Ascending aorta (tissue), 2 donors: ENCODE results near the gene ADAMTS14. TPM values are rescaled to one million over a fixed set of nuclear protein-coding genes. Genes with fewer than 3 reads are reported as not detected.

Experiments used
- DNase-seq, 2 donors: peaks; one replicate each; pipeline ENCODE4 v3.0.0-alpha.2; 2019; ENCODE audit warnings: low spot score in 2 of 2
- H3K27ac ChIP-seq, 2 donors: fragments of 200-600 bp; sonication (generic); one replicate each; pipeline ENCODE4 v1.5.1; 2016 to 2017; ENCODE audit warnings: mild to moderate bottlenecking in 1 of 2
- H3K27me3 ChIP-seq: fragments of 200-600 bp; sonication (generic); one replicate; pipeline ENCODE4 v1.5.1; 2017
- H3K36me3 ChIP-seq, 2 donors: fragments of 200-600 bp; sonication (generic); one replicate each; pipeline ENCODE4 v1.5.1; 2016
- H3K4me1 ChIP-seq, 2 donors: fragments of 200-600 bp; sonication (generic); one replicate each; pipeline ENCODE4 v1.5.1; 2016 to 2017; ENCODE audit warnings: mild to moderate bottlenecking in 1 of 2
- H3K4me3 ChIP-seq, 2 donors: fragments of 200-600 bp; sonication (generic); one replicate each; pipeline ENCODE4 v1.5.1; 2016 to 2017; ENCODE audit warnings: mild to moderate bottlenecking in 1 of 2
- H3K9me3 ChIP-seq, 2 donors: fragments of 200-600 bp; sonication (generic); one replicate each; pipeline ENCODE4 v1.5.1; 2016
- intact Hi-C: fragments of 100-400 bp; cut with DNase I; formaldehyde crosslinking; loops from one replicate; pipeline ENCODE4 v1.15.1; 2023
- total RNA-seq: library from RNA; depleted of rRNA; stranded (reverse); fragments of >200 nt; gene quantifications from one replicate; pipeline ENCODE4 v1.1.0, GENCODE V29; 2016
- TF ChIP-seq, protein P1 (sequence below), 3 experiments: fragments of 200-600 bp in 2 of 3; fragments of 450-650 bp in 1 of 3; sonication (generic) in 2 of 3; IDR thresholded peaks; one replicate each; pipeline ENCODE4 v1.5.1; 2016 to 2019; ENCODE audit warnings: antibody characterized with exemption in 3 of 3, mild to moderate bottlenecking in 1 of 3, moderate library complexity in 1 of 3

ADAMTS14 gene
- total RNA-seq, 1 donor from 2014 or later = 0.32 TPM

GRCh38 chr10:70685455-70685911 is 13.2 kb downstream of the ADAMTS14 start:
- H3K4me3 ChIP-seq = no peak overlapping the region
- no peaks in the 10 kb centered on the region for H3K27me3 ChIP-seq
- H3K9me3 ChIP-seq = no peaks in the 10 kb centered on the region
- no peaks in the 10 kb centered on the region for H3K4me1 ChIP-seq
- no peaks in the 10 kb centered on the region for H3K36me3 ChIP-seq
- DNase-seq = no peak
- no peak overlapping the region for H3K27ac ChIP-seq
- intact Hi-C loops = no loop called here
- TF ChIP-seq, protein P1, sequence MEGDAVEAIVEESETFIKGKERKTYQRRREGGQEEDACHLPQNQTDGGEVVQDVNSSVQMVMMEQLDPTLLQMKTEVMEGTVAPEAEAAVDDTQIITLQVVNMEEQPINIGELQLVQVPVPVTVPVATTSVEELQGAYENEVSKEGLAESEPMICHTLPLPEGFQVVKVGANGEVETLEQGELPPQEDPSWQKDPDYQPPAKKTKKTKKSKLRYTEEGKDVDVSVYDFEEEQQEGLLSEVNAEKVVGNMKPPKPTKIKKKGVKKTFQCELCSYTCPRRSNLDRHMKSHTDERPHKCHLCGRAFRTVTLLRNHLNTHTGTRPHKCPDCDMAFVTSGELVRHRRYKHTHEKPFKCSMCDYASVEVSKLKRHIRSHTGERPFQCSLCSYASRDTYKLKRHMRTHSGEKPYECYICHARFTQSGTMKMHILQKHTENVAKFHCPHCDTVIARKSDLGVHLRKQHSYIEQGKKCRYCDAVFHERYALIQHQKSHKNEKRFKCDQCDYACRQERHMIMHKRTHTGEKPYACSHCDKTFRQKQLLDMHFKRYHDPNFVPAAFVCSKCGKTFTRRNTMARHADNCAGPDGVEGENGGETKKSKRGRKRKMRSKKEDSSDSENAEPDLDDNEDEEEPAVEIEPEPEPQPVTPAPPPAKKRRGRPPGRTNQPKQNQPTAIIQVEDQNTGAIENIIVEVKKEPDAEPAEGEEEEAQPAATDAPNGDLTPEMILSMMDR (IDR thresholded peaks at IDR 0.05) = no peak

DNA sequence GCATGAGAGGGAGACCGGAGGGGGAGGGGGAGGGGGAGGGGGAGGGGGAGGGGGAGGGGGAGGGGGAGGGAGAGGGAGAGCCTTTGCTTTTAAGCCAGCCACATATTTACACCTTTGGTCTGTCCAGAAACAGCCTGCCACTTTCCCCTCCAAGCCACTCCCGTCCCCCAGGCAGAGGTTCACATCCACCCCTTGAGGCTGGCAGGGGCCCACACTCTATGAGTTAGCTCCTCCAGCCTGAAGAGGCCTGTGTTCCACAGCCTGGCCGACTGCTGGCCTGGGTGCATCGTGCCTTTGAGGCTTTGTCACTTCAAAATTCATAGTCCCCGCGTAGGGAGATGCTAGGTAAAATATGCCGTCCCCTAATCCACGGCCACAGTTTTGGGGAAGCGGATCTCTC is 16.5 kb downstream of the ADAMTS14 start:
- Histone ChIP-seq H3K27me3 (no peaks in the 10 kb centered on the region), H3K4me3 (no peak overlapping the region), H3K27ac (no peak overlapping the region), H3K4me1 (no peaks in the 10 kb centered on the region), H3K36me3 (no peaks in the 10 kb centered on the region), H3K9me3 (no peaks in the 10 kb centered on the region)
- intact Hi-C loops = no loop called here
- TF ChIP-seq, protein P1 (IDR thresholded peaks at IDR 0.05) = no peak
- DNase-seq = no peak

- TF ChIP-seq, protein P1 (IDR thresholded peaks at IDR 0.05) = no peak
- Histone ChIP-seq H3K9me3 (no peaks in the 10 kb centered on the region), H3K4me3 (no peak overlapping the region), H3K27ac (no peak overlapping the region), H3K4me1 (no peaks in the 10 kb centered on the region), H3K36me3 (no peaks in the 10 kb centered on the region), H3K27me3 (no peaks in the 10 kb centered on the region)
- DNase-seq = no peak
- intact Hi-C loops = no loop called here
Measured at GRCh38 chr10:70689661-70690060, 17.4 kb downstream of the ADAMTS14 start.

- Histone ChIP-seq H3K27ac (no peak overlapping the region), H3K36me3 (no peaks in the 10 kb centered on the region), H3K9me3 (no peaks in the 10 kb centered on the region), H3K4me3 (no peak overlapping the region), H3K4me1 (no peaks in the 10 kb centered on the region), H3K27me3 (no peaks in the 10 kb centered on the region)
- DNase-seq = no peak
- intact Hi-C loops = no loop called here
- TF ChIP-seq, protein P1 (IDR thresholded peaks at IDR 0.05) = no peak
Measured at GRCh38 chr10:70690589-70690988, 18.3 kb downstream of the ADAMTS14 start.

DNA sequence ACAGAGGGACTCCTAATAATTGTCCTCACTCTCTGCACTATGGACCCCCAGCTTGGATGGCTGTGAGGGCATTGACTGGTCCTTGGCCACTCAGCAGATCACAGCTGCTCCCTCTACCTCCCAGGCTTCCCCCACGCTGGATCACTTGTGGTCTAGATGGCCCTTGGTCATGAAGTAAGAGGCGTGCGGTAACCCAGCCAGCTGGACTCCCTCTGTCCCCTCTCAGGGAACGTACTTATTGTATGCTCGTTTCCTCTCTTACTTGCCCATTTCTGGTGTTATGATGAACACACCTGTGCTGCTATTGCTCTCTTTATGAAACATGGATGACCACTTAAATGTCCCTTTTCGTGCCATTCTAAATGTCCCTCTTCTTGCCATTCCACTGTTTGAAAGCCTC is 19.3 kb downstream of the ADAMTS14 start:
- DNase-seq = no peak
- H3K36me3 ChIP-seq = no peaks in the 10 kb centered on the region
- intact Hi-C loops = no loop called here
- H3K4me3 ChIP-seq = no peak overlapping the region
- H3K4me1 ChIP-seq = no peaks in the 10 kb centered on the region
- TF ChIP-seq, protein P1 (IDR thresholded peaks at IDR 0.05) = no peak
- H3K27me3 ChIP-seq = no peaks in the 10 kb centered on the region
- no peak overlapping the region for H3K27ac ChIP-seq
- no peaks in the 10 kb centered on the region for H3K9me3 ChIP-seq

DNA sequence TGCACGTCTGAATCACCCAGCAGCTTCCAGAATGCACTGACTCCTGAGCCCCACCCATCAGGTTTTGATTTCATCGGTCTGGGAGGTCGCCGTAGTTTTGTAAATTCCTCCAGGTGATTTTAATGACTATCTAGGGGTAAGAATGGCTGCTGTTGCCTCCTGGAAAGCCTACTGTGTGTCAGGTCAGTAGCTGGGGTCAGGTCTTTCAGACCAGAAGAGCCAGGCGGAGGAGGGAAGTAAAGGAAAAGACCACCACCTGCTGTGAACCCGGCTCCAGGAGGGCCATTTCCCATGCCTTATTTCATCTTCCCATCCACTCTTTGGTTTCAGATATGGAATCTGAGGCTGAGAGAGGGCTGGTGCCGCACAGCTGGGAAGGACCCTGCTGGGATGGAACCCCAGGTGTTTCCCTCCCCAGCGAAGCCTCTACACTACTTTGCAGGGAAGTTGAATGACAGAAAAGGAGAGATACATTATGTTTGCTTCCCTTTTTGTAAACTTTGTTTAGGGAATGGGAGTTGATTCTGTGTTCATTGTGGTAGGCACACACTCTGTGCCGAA is 19.8 kb downstream of the ADAMTS14 start:
- intact Hi-C loops = no loop called here
- Histone ChIP-seq H3K27me3 (no peaks in the 10 kb centered on the region), H3K36me3 (no peaks in the 10 kb centered on the region), H3K4me1 (no peaks in the 10 kb centered on the region), H3K4me3 (no peak overlapping the region), H3K27ac (no peak overlapping the region), H3K9me3 (no peaks in the 10 kb centered on the region)
- TF ChIP-seq, protein P1 (IDR thresholded peaks at IDR 0.05) = no peak
- DNase-seq = no peak
